Activated naive CD8-positive, alpha-beta T cell treated with anti-CD3 and anti-CD28 coated beads, Interleukin-2, amount 50 U/mL, for 24 hours (primary cell): ENCODE results near the gene PANK3.
"Not testable (repeated sequence)": the region's sequence is repeated elsewhere in the genome, so short reads cannot be mapped to it uniquely, and the experiment has no call there.

Experiments
- ATAC-seq: fragments of 150-1000 bp; cut with Tn5 transposase; one replicate; pipeline ENCODE4 v1.10.0; 2021
- DNase-seq: peaks from one replicate; pipeline ENCODE4 v3.0.0; 2021
- H3K27ac Mint-ChIP-seq: one replicate; pipeline ENCODE4 v1.8.0; 2021; ENCODE audit warnings: mild to moderate bottlenecking, mixed read lengths
- H3K27me3 Mint-ChIP-seq: one replicate; pipeline ENCODE4 v1.8.0; 2021; ENCODE audit warnings: mixed read lengths
- H3K36me3 Mint-ChIP-seq: one replicate; pipeline ENCODE4 v1.8.0; 2021; ENCODE audit warnings: low read depth, mixed read lengths
- H3K4me1 Mint-ChIP-seq: one replicate; pipeline ENCODE4 v1.8.0; 2021; ENCODE audit warnings: mixed read lengths
- H3K4me3 Mint-ChIP-seq: one replicate; pipeline ENCODE4 v1.8.0; 2021; ENCODE audit warnings: mild to moderate bottlenecking, moderate library complexity, mixed read lengths
- H3K9me3 Mint-ChIP-seq: one replicate; pipeline ENCODE4 v1.8.0; 2021; ENCODE audit warnings: mixed read lengths

PANK3 gene

GRCh38 chr5:168552146-168552545, 27.0 kb downstream of the PANK3 start:
- no peak for ATAC-seq
- no peak for DNase-seq
- Mint-ChIP-seq H3K27ac (no peak overlapping the region), H3K4me3 (no peak overlapping the region), H3K36me3 (peaks cover 78% of the 10 kb centered on the region), H3K4me1 (no peaks in the 10 kb centered on the region), H3K9me3 (no peaks in the 10 kb centered on the region), H3K27me3 (no peaks in the 10 kb centered on the region)

GRCh38 chr5:168550656-168551055, 28.5 kb downstream of the PANK3 start:
- H3K9me3 Mint-ChIP-seq = no peaks in the 10 kb centered on the region
- H3K4me1 Mint-ChIP-seq = no peaks in the 10 kb centered on the region
- H3K4me3 Mint-ChIP-seq = no peak overlapping the region
- ATAC-seq = no peak
- H3K27ac Mint-ChIP-seq = no peak overlapping the region
- H3K27me3 Mint-ChIP-seq = no peaks in the 10 kb centered on the region
- DNase-seq = no peak
- H3K36me3 Mint-ChIP-seq = peaks cover 74% of the 10 kb centered on the region

DNA sequence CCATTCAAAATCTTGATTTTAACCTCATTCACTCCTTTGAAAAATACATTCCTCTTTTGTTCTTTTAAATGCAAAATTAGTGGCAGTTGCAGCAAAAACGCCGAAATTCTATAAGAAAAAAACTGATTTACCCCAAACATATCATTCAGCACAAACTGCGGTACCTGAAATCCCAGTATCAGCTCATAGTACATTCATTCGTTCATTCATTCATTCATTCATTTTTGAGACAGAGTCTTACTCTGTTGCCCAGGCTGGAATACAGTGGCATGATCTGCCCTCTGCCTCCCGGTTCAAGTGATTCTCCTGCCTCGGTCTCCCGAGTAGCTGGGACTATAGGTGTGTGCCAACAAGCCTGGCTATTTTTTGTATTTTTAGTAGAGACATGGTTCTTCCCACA, 29.6 kb downstream of the PANK3 start:
- H3K27me3 Mint-ChIP-seq = no peaks in the 10 kb centered on the region
- H3K36me3 Mint-ChIP-seq = peaks cover 68% of the 10 kb centered on the region
- H3K4me1 Mint-ChIP-seq = no peaks in the 10 kb centered on the region
- no peak for DNase-seq
- no peak overlapping the region for H3K4me3 Mint-ChIP-seq
- no peak overlapping the region for H3K27ac Mint-ChIP-seq
- peaks cover 5% of the 10 kb centered on the region for H3K9me3 Mint-ChIP-seq
- ATAC-seq = no peak

- Mint-ChIP-seq H3K27me3 (peaks cover 11% of the 10 kb centered on the region), H3K27ac (no peak overlapping the region), H3K9me3 (no peaks in the 10 kb centered on the region), H3K36me3 (no peaks in the 10 kb centered on the region), H3K4me1 (no peaks in the 10 kb centered on the region), H3K4me3 (no peak overlapping the region)
- DNase-seq (no peak), ATAC-seq (no peak)
These were observed 42.0 kb downstream of the PANK3 start for GRCh38 chr5:168537176-168537575.

DNA sequence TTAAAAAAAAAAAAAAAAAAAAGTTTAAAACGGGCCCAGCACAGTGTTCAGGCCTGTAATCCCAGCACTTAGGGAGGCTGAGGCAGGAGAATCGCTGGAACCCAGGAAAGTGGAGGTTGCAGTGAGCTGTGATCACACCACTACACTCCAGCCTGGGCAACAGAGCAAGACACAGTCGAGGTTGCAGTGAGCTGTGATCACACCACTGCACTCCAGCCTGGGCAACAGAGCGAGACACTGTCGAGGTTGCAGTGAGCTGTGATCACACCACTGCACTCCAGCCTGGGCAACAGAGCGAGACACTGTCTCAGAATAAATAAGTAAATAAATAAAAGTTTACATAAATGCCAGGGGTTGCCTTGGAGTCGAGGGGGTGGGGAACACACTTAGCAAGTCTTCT, 44.8 kb downstream of the PANK3 start:
- H3K9me3 Mint-ChIP-seq, H3K4me1 Mint-ChIP-seq, H3K4me3 Mint-ChIP-seq, DNase-seq, ATAC-seq, H3K36me3 Mint-ChIP-seq, H3K27ac Mint-ChIP-seq: not testable (repeated sequence)
- H3K27me3 Mint-ChIP-seq = peaks cover 35% of the 10 kb centered on the region

DNA sequence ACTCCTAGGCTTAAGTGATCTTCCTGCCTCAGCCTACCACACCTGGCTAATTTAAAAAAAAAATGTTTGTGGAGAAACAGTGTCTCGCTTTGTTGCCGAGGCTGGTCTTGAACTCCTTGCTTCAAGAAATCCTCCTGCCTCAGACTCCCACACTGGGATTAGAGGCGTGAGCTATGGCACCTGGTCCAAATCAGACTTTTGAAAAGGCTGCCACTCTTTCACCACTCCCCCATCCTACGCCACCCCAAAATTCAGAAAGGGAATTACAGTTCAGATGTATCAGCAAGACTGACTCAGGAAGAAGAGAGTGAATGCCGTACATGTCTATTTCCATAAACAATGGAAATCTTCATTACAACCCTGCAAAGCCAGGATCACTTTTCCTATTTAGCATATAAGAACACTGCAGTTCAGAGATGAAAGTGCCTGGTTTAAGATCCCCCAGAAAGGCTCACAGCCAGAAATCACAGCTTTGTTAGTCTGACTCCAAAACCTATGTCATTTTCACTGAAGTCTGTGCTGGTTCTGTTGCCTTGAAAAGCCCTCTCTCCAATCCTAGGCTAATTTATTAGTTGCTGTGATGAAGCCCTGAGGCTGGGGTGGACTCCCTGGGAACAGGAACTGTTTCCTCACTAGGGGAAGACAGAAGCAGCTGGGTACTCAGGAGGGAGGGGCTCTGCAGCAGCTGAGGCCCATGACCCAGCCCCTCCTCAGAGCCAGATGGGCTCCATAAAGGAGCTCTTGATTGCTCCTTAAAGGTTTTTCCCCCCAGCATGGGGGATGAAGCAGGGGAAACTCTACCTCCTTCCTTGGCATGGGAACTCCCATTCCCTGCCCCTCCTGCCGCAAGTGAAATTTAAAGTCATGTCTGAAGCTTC, 46.9 kb downstream of the PANK3 start:
- peaks cover 2% of the 10 kb centered on the region for H3K36me3 Mint-ChIP-seq
- no peak overlapping the region for H3K4me3 Mint-ChIP-seq
- H3K4me1 Mint-ChIP-seq = peaks cover 9% of the 10 kb centered on the region
- peaks cover 45% of the 10 kb centered on the region for H3K27me3 Mint-ChIP-seq
- H3K9me3 Mint-ChIP-seq = no peaks in the 10 kb centered on the region
- no peak overlapping the region for H3K27ac Mint-ChIP-seq
- no peak for ATAC-seq
- no peak for DNase-seq

GRCh38 chr5:168531191-168531590, 48.0 kb downstream of the PANK3 start:
- Mint-ChIP-seq H3K9me3 (no peaks in the 10 kb centered on the region), H3K36me3 (peaks cover 2% of the 10 kb centered on the region), H3K4me3 (no peak overlapping the region), H3K27ac (no peak overlapping the region), H3K27me3 (peaks cover 45% of the 10 kb centered on the region), H3K4me1 (peaks cover 9% of the 10 kb centered on the region)
- no peak for DNase-seq
- ATAC-seq = no peak

DNA sequence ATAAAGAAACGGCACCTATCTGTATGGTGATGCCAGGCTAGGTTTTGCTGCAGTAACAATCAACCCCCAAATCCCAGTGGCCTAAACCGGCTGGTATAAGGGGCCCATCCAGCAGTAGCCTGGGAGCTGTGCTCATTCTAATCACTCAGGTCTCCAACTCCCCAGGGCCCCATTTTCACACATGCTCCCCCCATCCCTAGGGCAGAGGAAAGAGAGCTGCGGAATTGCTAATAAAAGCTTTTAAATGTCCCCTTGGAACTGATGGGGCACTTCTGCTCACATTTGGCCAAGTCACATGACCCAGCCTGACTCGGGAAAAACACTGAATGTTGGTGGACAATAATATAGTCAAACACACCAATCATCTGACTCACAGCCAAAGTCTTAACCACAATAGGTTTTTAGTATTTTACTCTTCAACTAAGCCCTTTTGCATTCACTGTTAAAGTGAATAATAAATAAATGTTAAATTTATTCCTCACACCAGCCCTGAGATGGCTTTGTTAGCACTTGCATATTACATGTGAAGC, 48.5 kb downstream of the PANK3 start:
- peaks cover 44% of the 10 kb centered on the region for H3K27me3 Mint-ChIP-seq
- H3K4me3 Mint-ChIP-seq = no peak overlapping the region
- no peak for ATAC-seq
- DNase-seq = no peak
- H3K27ac Mint-ChIP-seq = no peak overlapping the region
- peaks cover 9% of the 10 kb centered on the region for H3K4me1 Mint-ChIP-seq
- peaks cover 2% of the 10 kb centered on the region for H3K36me3 Mint-ChIP-seq
- H3K9me3 Mint-ChIP-seq = no peaks in the 10 kb centered on the region

DNA sequence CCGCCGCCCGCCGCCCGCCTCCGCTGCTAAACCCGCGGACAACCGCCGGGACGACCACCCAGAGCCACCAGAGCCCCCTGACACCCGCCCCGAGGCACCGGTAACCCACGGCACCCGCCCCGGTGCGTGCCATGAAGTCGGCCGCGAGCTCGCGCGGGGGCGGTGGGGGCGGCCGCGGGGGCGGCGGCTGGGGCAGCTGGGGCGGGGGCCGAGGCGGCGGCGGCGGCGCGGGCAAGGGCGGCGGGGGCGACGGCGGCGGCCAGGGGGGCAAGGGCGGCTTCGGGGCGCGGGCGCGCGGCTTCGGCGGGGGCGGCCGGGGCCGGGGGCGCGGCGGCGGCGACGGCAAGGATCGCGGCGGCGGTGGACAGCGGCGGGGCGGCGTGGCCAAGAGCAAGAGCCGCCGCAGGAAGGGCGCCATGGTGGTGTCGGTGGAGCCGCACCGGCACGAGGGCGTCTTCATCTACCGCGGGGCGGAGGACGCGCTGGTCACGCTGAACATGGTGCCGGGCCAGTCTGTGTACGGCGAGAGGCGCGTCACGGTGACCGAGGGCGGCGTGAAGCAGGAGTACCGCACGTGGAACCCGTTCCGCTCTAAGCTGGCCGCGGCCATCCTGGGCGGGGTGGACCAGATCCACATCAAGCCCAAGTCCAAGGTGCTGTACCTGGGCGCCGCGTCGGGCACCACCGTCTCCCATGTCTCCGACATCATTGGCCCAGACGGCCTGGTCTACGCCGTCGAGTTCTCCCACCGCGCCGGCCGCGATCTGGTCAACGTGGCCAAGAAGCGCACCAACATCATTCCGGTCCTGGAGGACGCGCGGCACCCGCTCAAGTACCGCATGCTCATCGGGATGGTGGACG, 49.6 kb downstream of the PANK3 start:
- ATAC-seq (no peak), DNase-seq (no peak)
- Mint-ChIP-seq H3K36me3 (peaks cover 2% of the 10 kb centered on the region), H3K4me3 (peak overlapping the region; percentile 63), H3K27ac (no peak overlapping the region), H3K4me1 (peaks cover 9% of the 10 kb centered on the region), H3K9me3 (no peaks in the 10 kb centered on the region), H3K27me3 (peaks cover 43% of the 10 kb centered on the region)

DNA sequence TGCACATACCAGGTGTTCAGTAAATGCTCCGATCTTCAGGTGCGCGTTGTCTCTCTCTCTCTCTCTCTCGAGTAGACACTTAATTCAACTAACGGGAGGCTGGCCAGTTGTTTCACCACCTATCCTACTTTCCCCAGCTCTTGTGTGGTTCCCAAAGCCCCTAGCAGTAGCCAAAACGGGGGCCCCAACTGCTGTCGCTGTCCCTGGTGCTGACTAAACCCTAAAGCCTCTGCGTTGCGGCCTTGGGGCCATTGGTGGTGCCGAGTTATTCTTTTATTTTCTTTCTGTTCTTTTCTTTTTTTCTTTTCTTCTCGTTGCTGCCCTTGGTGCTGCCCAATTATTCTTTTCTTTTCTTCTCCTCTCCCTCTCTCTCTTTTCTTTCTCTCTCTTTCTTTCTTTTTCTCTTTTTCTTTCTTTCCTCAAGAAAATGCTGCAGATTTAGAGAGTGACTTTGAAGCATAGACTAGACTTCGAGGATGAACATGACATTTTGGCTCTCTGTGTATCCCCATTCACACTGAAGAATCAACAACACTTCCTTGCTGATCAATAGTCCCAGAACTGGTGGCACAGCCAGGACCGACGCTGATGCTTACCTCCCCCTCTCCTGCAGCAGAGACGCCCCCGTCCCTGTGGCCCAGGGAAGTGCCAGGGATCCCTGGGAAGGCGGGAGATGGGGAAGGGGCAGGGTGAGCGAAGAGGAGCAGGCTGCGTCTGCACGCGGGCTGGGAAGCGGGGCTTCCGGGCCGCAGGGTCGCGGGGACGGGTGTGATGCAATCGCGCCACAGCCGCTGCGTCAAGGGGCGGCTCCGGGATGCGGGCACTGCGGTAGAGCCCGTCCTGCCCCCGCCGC, 50.4 kb downstream of the PANK3 start, which contains the start of gene FBLL1:
Gene FBLL1 (plus strand): TSS at position 785 of the 853 bp plus-strand sequence. CDS start 200 bp downstream, outside the sequence.
- Mint-ChIP-seq H3K9me3 (no peaks in the 10 kb centered on the region), H3K36me3 (peaks cover 2% of the 10 kb centered on the region), H3K4me1 (peaks cover 9% of the 10 kb centered on the region), H3K27me3 (peaks cover 43% of the 10 kb centered on the region), H3K4me3 (peak within 1 kb of the TSS; percentile 69), H3K27ac (no peak within 1 kb of the TSS)
- ATAC-seq = no peak
- peak; percentile 39 for DNase-seq

DNA sequence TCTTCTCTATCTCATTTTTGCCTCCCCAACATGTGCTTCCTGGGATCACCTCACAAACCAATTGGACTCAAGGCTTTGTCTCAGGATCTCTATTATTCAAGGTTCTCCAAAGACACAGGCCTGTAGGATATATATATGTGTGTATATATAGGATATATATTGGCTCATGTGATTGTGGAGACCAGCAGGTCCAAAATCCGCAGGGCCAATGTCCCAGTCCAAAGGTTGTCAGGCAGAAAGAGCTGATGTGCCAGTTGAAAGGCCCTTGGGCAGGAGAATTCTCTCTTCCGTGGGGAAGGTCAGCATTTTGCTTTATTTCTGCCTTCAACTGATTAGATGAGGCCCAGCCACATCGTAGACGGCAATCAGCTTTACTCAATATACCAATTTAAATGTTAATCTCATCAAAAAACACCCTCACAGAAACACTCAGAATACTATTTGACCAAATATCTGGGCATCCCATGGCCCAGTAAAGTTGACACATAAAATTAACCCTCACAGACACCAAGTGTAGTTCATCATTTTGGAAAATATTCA, 51.3 kb downstream of the PANK3 start:
- H3K27ac Mint-ChIP-seq = no peak overlapping the region
- DNase-seq = no peak

GRCh38 chr5:168525856-168526255, 53.3 kb downstream of the PANK3 start:
- no peak overlapping the region for H3K4me3 Mint-ChIP-seq
- peaks cover 9% of the 10 kb centered on the region for H3K4me1 Mint-ChIP-seq
- DNase-seq (no peak), ATAC-seq (no peak)
- no peak overlapping the region for H3K27ac Mint-ChIP-seq
- H3K36me3 Mint-ChIP-seq = peaks cover 12% of the 10 kb centered on the region
- no peaks in the 10 kb centered on the region for H3K9me3 Mint-ChIP-seq
- peaks cover 23% of the 10 kb centered on the region for H3K27me3 Mint-ChIP-seq

More for the DNA sequence above, 51.3 kb downstream of the PANK3 start:
- ATAC-seq = no peak
- H3K4me1 Mint-ChIP-seq = peaks cover 9% of the 10 kb centered on the region
- peaks cover 40% of the 10 kb centered on the region for H3K27me3 Mint-ChIP-seq
- no peak overlapping the region for H3K4me3 Mint-ChIP-seq
- peaks cover 2% of the 10 kb centered on the region for H3K36me3 Mint-ChIP-seq
- H3K9me3 Mint-ChIP-seq = no peaks in the 10 kb centered on the region

GRCh38 chr5:168513861-168514428, 65.2 kb downstream of the PANK3 start:
- no peaks in the 10 kb centered on the region for H3K4me1 Mint-ChIP-seq
- peaks cover 26% of the 10 kb centered on the region for H3K9me3 Mint-ChIP-seq
- H3K4me3 Mint-ChIP-seq = no peak overlapping the region
- ATAC-seq = no peak
- DNase-seq = no peak
- H3K27ac Mint-ChIP-seq = no peak overlapping the region
- no peaks in the 10 kb centered on the region for H3K27me3 Mint-ChIP-seq
- H3K36me3 Mint-ChIP-seq = peaks cover 86% of the 10 kb centered on the region
